ENCODE measurements around the gene LRRC3.

The LRRC3 gene

GRCh38 chr21:44466996-44467858, 11.9 kb downstream of the LRRC3 start:
- no peak for ATAC-seq
- TF ChIP-seq GLIS3 (CRISPR knock-in tag; IDR thresholded peaks at IDR 0.05) (no peak), ISL1 (CRISPR knock-in tag; IDR thresholded peaks at IDR 0.05) (no peak), ZNF565 (CRISPR knock-in tag; conservative IDR thresholded peaks at IDR 0.05; ENCODE audit: low read depth) (no peak), TCF4 (CRISPR knock-in tag; IDR thresholded peaks at IDR 0.05; ENCODE audit: borderline replicate concordance) (no peak), ZFP30 (CRISPR knock-in tag; IDR thresholded peaks at IDR 0.05) (no peak), ARNTL (CRISPR knock-in tag; IDR thresholded peaks at IDR 0.05; ENCODE audit: borderline replicate concordance, low read depth) (no peak), ESRRG (CRISPR knock-in tag; IDR thresholded peaks at IDR 0.05) (no peak), TOX (CRISPR knock-in tag; IDR thresholded peaks at IDR 0.05; ENCODE audit: borderline replicate concordance) (no peak), ZNF70 (CRISPR knock-in tag; IDR thresholded peaks at IDR 0.05) (no peak), SNAI2 (CRISPR knock-in tag; IDR thresholded peaks at IDR 0.05) (no peak), ZC3H10 (CRISPR knock-in tag; IDR thresholded peaks at IDR 0.05) (no peak), ZNF8 (CRISPR knock-in tag; IDR thresholded peaks at IDR 0.05) (no peak), PPARA (CRISPR knock-in tag; IDR thresholded peaks at IDR 0.05; ENCODE audit: borderline replicate concordance) (no peak), OSR1 (CRISPR knock-in tag; IDR thresholded peaks at IDR 0.05) (no peak), RARB (CRISPR knock-in tag; IDR thresholded peaks at IDR 0.05) (no peak), CSDC2 (CRISPR knock-in tag; IDR thresholded peaks at IDR 0.05) (no peak)
- TF ChIP-seq, protein P1, sequence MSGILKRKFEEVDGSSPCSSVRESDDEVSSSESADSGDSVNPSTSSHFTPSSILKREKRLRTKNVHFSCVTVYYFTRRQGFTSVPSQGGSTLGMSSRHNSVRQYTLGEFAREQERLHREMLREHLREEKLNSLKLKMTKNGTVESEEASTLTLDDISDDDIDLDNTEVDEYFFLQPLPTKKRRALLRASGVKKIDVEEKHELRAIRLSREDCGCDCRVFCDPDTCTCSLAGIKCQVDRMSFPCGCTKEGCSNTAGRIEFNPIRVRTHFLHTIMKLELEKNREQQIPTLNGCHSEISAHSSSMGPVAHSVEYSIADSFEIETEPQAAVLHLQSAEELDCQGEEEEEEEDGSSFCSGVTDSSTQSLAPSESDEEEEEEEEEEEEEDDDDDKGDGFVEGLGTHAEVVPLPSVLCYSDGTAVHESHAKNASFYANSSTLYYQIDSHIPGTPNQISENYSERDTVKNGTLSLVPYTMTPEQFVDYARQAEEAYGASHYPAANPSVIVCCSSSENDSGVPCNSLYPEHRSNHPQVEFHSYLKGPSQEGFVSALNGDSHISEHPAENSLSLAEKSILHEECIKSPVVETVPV (CRISPR knock-in tag; IDR thresholded peaks at IDR 0.05): no peak
- TF ChIP-seq, protein P2, sequence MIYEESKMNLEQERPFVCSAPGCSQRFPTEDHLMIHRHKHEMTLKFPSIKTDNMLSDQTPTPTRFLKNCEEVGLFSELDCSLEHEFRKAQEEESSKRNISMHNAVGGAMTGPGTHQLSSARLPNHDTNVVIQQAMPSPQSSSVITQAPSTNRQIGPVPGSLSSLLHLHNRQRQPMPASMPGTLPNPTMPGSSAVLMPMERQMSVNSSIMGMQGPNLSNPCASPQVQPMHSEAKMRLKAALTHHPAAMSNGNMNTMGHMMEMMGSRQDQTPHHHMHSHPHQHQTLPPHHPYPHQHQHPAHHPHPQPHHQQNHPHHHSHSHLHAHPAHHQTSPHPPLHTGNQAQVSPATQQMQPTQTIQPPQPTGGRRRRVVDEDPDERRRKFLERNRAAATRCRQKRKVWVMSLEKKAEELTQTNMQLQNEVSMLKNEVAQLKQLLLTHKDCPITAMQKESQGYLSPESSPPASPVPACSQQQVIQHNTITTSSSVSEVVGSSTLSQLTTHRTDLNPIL (CRISPR knock-in tag; IDR thresholded peaks at IDR 0.05; ENCODE audit: low read depth): no peak
- TF ChIP-seq, protein P3, sequence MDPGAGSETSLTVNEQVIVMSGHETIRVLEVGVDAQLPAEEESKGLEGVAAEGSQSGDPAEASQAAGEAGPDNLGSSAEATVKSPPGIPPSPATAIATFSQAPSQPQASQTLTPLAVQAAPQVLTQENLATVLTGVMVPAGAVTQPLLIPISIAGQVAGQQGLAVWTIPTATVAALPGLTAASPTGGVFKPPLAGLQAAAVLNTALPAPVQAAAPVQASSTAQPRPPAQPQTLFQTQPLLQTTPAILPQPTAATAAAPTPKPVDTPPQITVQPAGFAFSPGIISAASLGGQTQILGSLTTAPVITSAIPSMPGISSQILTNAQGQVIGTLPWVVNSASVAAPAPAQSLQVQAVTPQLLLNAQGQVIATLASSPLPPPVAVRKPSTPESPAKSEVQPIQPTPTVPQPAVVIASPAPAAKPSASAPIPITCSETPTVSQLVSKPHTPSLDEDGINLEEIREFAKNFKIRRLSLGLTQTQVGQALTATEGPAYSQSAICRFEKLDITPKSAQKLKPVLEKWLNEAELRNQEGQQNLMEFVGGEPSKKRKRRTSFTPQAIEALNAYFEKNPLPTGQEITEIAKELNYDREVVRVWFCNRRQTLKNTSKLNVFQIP (CRISPR knock-in tag; IDR thresholded peaks at IDR 0.05; ENCODE audit: borderline replicate concordance, low read depth): no peak
- TF ChIP-seq, protein P4, sequence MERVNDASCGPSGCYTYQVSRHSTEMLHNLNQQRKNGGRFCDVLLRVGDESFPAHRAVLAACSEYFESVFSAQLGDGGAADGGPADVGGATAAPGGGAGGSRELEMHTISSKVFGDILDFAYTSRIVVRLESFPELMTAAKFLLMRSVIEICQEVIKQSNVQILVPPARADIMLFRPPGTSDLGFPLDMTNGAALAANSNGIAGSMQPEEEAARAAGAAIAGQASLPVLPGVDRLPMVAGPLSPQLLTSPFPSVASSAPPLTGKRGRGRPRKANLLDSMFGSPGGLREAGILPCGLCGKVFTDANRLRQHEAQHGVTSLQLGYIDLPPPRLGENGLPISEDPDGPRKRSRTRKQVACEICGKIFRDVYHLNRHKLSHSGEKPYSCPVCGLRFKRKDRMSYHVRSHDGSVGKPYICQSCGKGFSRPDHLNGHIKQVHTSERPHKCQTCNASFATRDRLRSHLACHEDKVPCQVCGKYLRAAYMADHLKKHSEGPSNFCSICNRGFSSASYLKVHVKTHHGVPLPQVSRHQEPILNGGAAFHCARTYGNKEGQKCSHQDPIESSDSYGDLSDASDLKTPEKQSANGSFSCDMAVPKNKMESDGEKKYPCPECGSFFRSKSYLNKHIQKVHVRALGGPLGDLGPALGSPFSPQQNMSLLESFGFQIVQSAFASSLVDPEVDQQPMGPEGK (CRISPR knock-in tag; IDR thresholded peaks at IDR 0.05; ENCODE audit: borderline replicate concordance): no peak

DNA sequence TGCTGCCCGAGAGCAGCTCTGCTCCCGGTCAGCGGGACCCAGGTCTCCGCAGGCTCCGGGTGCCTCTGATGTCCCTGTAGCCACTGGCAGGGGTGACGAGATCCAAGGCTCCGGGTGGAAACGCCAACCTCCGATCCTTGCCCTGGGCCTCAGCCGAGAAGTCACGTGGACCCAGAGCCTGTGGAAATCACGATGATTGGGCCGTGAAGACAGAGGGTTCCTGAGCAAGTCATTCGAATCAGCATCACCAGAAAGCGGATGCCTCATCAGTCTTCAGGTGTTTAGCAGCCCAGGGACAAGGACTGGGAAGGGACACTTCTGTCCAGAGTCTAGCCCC, 12.5 kb downstream of the LRRC3 start:
- ATAC-seq: no peak

GRCh38 chr21:44471341-44471740, 16.0 kb downstream of the LRRC3 start:
- ATAC-seq: no peak
- TF ChIP-seq, protein P1 (CRISPR knock-in tag; IDR thresholded peaks at IDR 0.05): no peak
- TF ChIP-seq RARB (CRISPR knock-in tag; IDR thresholded peaks at IDR 0.05) (no peak), CSDC2 (CRISPR knock-in tag; IDR thresholded peaks at IDR 0.05) (no peak), SNAI2 (CRISPR knock-in tag; IDR thresholded peaks at IDR 0.05) (no peak), ARNTL (CRISPR knock-in tag; IDR thresholded peaks at IDR 0.05; ENCODE audit: borderline replicate concordance, low read depth) (no peak), ZFP30 (CRISPR knock-in tag; IDR thresholded peaks at IDR 0.05) (no peak), ZFP3 (CRISPR knock-in tag; IDR thresholded peaks at IDR 0.05) (no peak), ESRRG (CRISPR knock-in tag; IDR thresholded peaks at IDR 0.05) (no peak), ZC3H10 (CRISPR knock-in tag; IDR thresholded peaks at IDR 0.05) (no peak)

More for the DNA sequence above, 12.5 kb downstream of the LRRC3 start:
- TF ChIP-seq ZFP30 (CRISPR knock-in tag; IDR thresholded peaks at IDR 0.05) (no peak), ZNF8 (CRISPR knock-in tag; IDR thresholded peaks at IDR 0.05) (no peak), ESRRG (CRISPR knock-in tag; IDR thresholded peaks at IDR 0.05) (no peak), TCF4 (CRISPR knock-in tag; IDR thresholded peaks at IDR 0.05; ENCODE audit: borderline replicate concordance) (no peak)
